Activated naive CD8-positive, alpha-beta T cell treated with anti-CD3 and anti-CD28 coated beads, Interleukin-2, amount 50 U/mL, for 24 hours (primary cell): ENCODE measurements around the gene CPD.
"Not testable (repeated sequence)": the region's sequence is repeated elsewhere in the genome, so short reads cannot be mapped to it uniquely, and the experiment has no call there.

Experiments
- ATAC-seq: fragments of 150-1000 bp; cut with Tn5 transposase; one replicate; pipeline ENCODE4 v1.10.0; 2021
- DNase-seq: peaks from one replicate; pipeline ENCODE4 v3.0.0; 2021
- H3K27ac Mint-ChIP-seq: one replicate; pipeline ENCODE4 v1.8.0; 2021; ENCODE audit warnings: mild to moderate bottlenecking, mixed read lengths
- H3K27me3 Mint-ChIP-seq: one replicate; pipeline ENCODE4 v1.8.0; 2021; ENCODE audit warnings: mixed read lengths
- H3K36me3 Mint-ChIP-seq: one replicate; pipeline ENCODE4 v1.8.0; 2021; ENCODE audit warnings: low read depth, mixed read lengths
- H3K4me1 Mint-ChIP-seq: one replicate; pipeline ENCODE4 v1.8.0; 2021; ENCODE audit warnings: mixed read lengths
- H3K4me3 Mint-ChIP-seq: one replicate; pipeline ENCODE4 v1.8.0; 2021; ENCODE audit warnings: mild to moderate bottlenecking, moderate library complexity, mixed read lengths
- H3K9me3 Mint-ChIP-seq: one replicate; pipeline ENCODE4 v1.8.0; 2021; ENCODE audit warnings: mixed read lengths

CPD gene

GRCh38 chr17:30458371-30458770 is 79.6 kb downstream of the CPD start:
- H3K9me3 Mint-ChIP-seq, result no peaks in the 10 kb centered on the region
- DNase-seq (no peak), ATAC-seq (no peak)
- H3K27me3 Mint-ChIP-seq, result no peaks in the 10 kb centered on the region
- no peak overlapping the region for H3K4me3 Mint-ChIP-seq
- no peaks in the 10 kb centered on the region for H3K4me1 Mint-ChIP-seq
- H3K36me3 Mint-ChIP-seq, result peaks cover 48% of the 10 kb centered on the region
- H3K27ac Mint-ChIP-seq, result no peak overlapping the region

GRCh38 chr17:30458797-30459413 is 80.2 kb downstream of the CPD start:
- H3K27ac Mint-ChIP-seq, H3K9me3 Mint-ChIP-seq, H3K4me3 Mint-ChIP-seq, H3K4me1 Mint-ChIP-seq, H3K27me3 Mint-ChIP-seq, DNase-seq, ATAC-seq: not testable (repeated sequence)
- H3K36me3 Mint-ChIP-seq, result peaks cover 46% of the 10 kb centered on the region

GRCh38 chr17:30468465-30468864 is 89.7 kb downstream of the CPD start:
- Mint-ChIP-seq H3K27me3 (peaks cover 2% of the 10 kb centered on the region), H3K36me3 (peaks cover 10% of the 10 kb centered on the region), H3K9me3 (no peaks in the 10 kb centered on the region), H3K4me3 (no peak overlapping the region), H3K27ac (no peak overlapping the region), H3K4me1 (no peaks in the 10 kb centered on the region)
- no peak for ATAC-seq
- DNase-seq, result no peak

GRCh38 chr17:30472238-30472890 is 93.6 kb downstream of the CPD start:
- ATAC-seq (no peak), DNase-seq (no peak)
- no peaks in the 10 kb centered on the region for H3K9me3 Mint-ChIP-seq
- peaks cover 2% of the 10 kb centered on the region for H3K27me3 Mint-ChIP-seq
- H3K27ac Mint-ChIP-seq, result no peak overlapping the region
- peaks cover 2% of the 10 kb centered on the region for H3K36me3 Mint-ChIP-seq
- peaks cover 13% of the 10 kb centered on the region for H3K4me1 Mint-ChIP-seq
- H3K4me3 Mint-ChIP-seq, result no peak overlapping the region

- H3K9me3 Mint-ChIP-seq, result no peaks in the 10 kb centered on the region
- DNase-seq (no peak), ATAC-seq (no peak)
- H3K27me3 Mint-ChIP-seq, result peaks cover 2% of the 10 kb centered on the region
- H3K4me3 Mint-ChIP-seq, result no peak overlapping the region
- H3K36me3 Mint-ChIP-seq, result peaks cover 5% of the 10 kb centered on the region
- no peak overlapping the region for H3K27ac Mint-ChIP-seq
- peaks cover 30% of the 10 kb centered on the region for H3K4me1 Mint-ChIP-seq
Observed at GRCh38 chr17:30475206-30475605, 96.5 kb downstream of the CPD start.

GRCh38 chr17:30476726-30477082 is 98.0 kb downstream of the CPD start:
- H3K4me1 Mint-ChIP-seq, result peaks cover 38% of the 10 kb centered on the region
- peak overlapping the region; percentile 93 for H3K27ac Mint-ChIP-seq
- H3K9me3 Mint-ChIP-seq, result no peaks in the 10 kb centered on the region
- peaks cover 2% of the 10 kb centered on the region for H3K27me3 Mint-ChIP-seq
- peaks cover 15% of the 10 kb centered on the region for H3K36me3 Mint-ChIP-seq
- DNase-seq (peak; percentile 28), ATAC-seq (no peak)
- peak overlapping the region; percentile 89 for H3K4me3 Mint-ChIP-seq

- Mint-ChIP-seq H3K27ac (peak within 1 kb of the TSS; percentile 93), H3K27me3 (peaks cover 2% of the 10 kb centered on the region)
Observed at GRCh38 chr17:30477083-30477773, 98.5 kb downstream of the CPD start, which contains the start of gene GOSR1. Gene GOSR1 (plus strand): TSS chr17:30477408. CDS start chr17:30477434, 26 bp downstream.

GRCh38 chr17:30477774-30478115 is 99.0 kb downstream of the CPD start:
- Mint-ChIP-seq H3K36me3 (peaks cover 19% of the 10 kb centered on the region), H3K27ac (peak overlapping the region; percentile 93), H3K27me3 (peaks cover 2% of the 10 kb centered on the region), H3K4me3 (peak overlapping the region; percentile 89), H3K9me3 (no peaks in the 10 kb centered on the region), H3K4me1 (peaks cover 38% of the 10 kb centered on the region)
- ATAC-seq, result no peak
- no peak for DNase-seq

More at GRCh38 chr17:30477083-30477773, 98.5 kb downstream of the CPD start, which contains the start of gene GOSR1:
- peaks cover 15% of the 10 kb centered on the region for H3K36me3 Mint-ChIP-seq
- ATAC-seq, result peak; percentile 99
- DNase-seq, result peak; percentile 93
- H3K9me3 Mint-ChIP-seq, result no peaks in the 10 kb centered on the region
- H3K4me1 Mint-ChIP-seq, result peaks cover 38% of the 10 kb centered on the region
- peak within 1 kb of the TSS; percentile 89 for H3K4me3 Mint-ChIP-seq

GRCh38 chr17:30482555-30482954 is 103.8 kb downstream of the CPD start:
- no peaks in the 10 kb centered on the region for H3K27me3 Mint-ChIP-seq
- peaks cover 46% of the 10 kb centered on the region for H3K36me3 Mint-ChIP-seq
- DNase-seq, result no peak
- H3K4me3 Mint-ChIP-seq, result no peak overlapping the region
- ATAC-seq, result no peak
- H3K27ac Mint-ChIP-seq, result no peak overlapping the region
- H3K4me1 Mint-ChIP-seq, result peaks cover 26% of the 10 kb centered on the region
- H3K9me3 Mint-ChIP-seq, result no peaks in the 10 kb centered on the region

GRCh38 chr17:30483159-30483558 is 104.4 kb downstream of the CPD start:
- Mint-ChIP-seq H3K9me3 (no peaks in the 10 kb centered on the region), H3K4me1 (peaks cover 20% of the 10 kb centered on the region), H3K27me3 (no peaks in the 10 kb centered on the region), H3K4me3 (no peak overlapping the region), H3K36me3 (peaks cover 50% of the 10 kb centered on the region), H3K27ac (no peak overlapping the region)
- no peak for DNase-seq
- no peak for ATAC-seq

- Mint-ChIP-seq H3K4me1 (peaks cover 6% of the 10 kb centered on the region), H3K27me3 (no peaks in the 10 kb centered on the region), H3K27ac (no peak overlapping the region), H3K36me3 (peaks cover 60% of the 10 kb centered on the region), H3K9me3 (no peaks in the 10 kb centered on the region), H3K4me3 (no peak overlapping the region)
- no peak for DNase-seq
- ATAC-seq, result no peak
Observed at GRCh38 chr17:30493780-30494179, 115.1 kb downstream of the CPD start.

GRCh38 chr17:30495586-30495985 is 116.9 kb downstream of the CPD start:
- peaks cover 70% of the 10 kb centered on the region for H3K36me3 Mint-ChIP-seq
- H3K27me3 Mint-ChIP-seq, result no peaks in the 10 kb centered on the region
- H3K27ac Mint-ChIP-seq, result no peak overlapping the region
- no peak overlapping the region for H3K4me3 Mint-ChIP-seq
- peaks cover 14% of the 10 kb centered on the region for H3K4me1 Mint-ChIP-seq
- DNase-seq (no peak), ATAC-seq (no peak)
- no peaks in the 10 kb centered on the region for H3K9me3 Mint-ChIP-seq

- no peak for DNase-seq
- no peak overlapping the region for H3K4me3 Mint-ChIP-seq
Observed at GRCh38 chr17:30503558-30503957, 124.8 kb downstream of the CPD start.

GRCh38 chr17:30505868-30506417 is 127.2 kb downstream of the CPD start:
- Mint-ChIP-seq H3K27ac (no peak overlapping the region), H3K9me3 (no peaks in the 10 kb centered on the region), H3K4me3 (no peak overlapping the region), H3K4me1 (peaks cover 1% of the 10 kb centered on the region), H3K27me3 (no peaks in the 10 kb centered on the region), H3K36me3 (peaks cover 37% of the 10 kb centered on the region)
- DNase-seq (no peak), ATAC-seq (no peak)

More at GRCh38 chr17:30503558-30503957, 124.8 kb downstream of the CPD start:
- Mint-ChIP-seq H3K4me1 (peaks cover 11% of the 10 kb centered on the region), H3K27me3 (no peaks in the 10 kb centered on the region), H3K27ac (no peak overlapping the region), H3K9me3 (no peaks in the 10 kb centered on the region), H3K36me3 (peaks cover 55% of the 10 kb centered on the region)
- no peak for ATAC-seq

- peaks cover 33% of the 10 kb centered on the region for H3K36me3 Mint-ChIP-seq
- peaks cover 1% of the 10 kb centered on the region for H3K4me1 Mint-ChIP-seq
- H3K27me3 Mint-ChIP-seq, result no peaks in the 10 kb centered on the region
- DNase-seq, result no peak
- H3K4me3 Mint-ChIP-seq, result no peak overlapping the region
- ATAC-seq, result no peak
- no peaks in the 10 kb centered on the region for H3K9me3 Mint-ChIP-seq
- no peak overlapping the region for H3K27ac Mint-ChIP-seq
Observed at GRCh38 chr17:30506481-30506880, 127.8 kb downstream of the CPD start.
